Measurements from ENCODE around the gene NOL3. TPM values are rescaled to one million over a fixed set of nuclear protein-coding genes. Genes with fewer than 3 reads are reported as not detected.

NOL3 gene
- total RNA-seq, 6 experiments from 2014 or later, result 21.5 to 44.3 (median 28.1) TPM

DNA sequence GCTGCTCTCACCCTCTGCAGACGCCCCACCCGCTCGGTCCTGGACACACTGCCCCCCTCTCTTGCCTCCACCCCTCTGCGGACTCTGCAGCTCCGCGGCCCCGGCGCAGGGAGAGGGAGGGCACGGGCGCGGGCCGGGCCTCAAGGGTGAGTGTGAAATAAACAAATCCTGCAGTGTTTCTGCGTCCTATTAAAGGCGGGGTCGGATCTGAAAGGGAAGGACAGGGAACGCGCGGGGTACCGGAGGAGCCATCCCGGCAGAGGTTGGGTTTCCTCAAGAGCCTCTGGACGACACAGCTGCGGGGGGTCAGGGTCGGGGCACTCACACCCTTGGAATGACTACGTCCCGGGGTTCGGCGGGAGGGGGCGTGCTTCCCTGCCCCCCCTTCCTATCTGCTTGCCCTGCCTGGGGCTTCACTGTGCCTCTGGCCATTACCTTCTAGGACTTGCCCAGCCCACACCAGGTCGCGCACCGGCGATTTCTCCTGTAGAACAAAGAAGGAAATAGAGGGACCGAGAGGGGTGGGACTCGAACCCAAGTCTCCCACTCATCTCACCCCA lies 6.3 kb upstream of the NOL3 start:
- WGBS (ENCODE audit: insufficient coverage, low coverage, low lambda C conversion rate, missing lambda C conversion rate), result 1% methylated on average over 22 of the region's 34 CpGs
- H3K4me3 ChIP-seq, result no peak overlapping the region
- ATAC-seq (peak in 1 of 4 donors; percentile 0), DNase-seq (no peak)
- no peaks in the 10 kb centered on the region for H3K27me3 ChIP-seq
- TF ChIP-seq, protein P1, sequence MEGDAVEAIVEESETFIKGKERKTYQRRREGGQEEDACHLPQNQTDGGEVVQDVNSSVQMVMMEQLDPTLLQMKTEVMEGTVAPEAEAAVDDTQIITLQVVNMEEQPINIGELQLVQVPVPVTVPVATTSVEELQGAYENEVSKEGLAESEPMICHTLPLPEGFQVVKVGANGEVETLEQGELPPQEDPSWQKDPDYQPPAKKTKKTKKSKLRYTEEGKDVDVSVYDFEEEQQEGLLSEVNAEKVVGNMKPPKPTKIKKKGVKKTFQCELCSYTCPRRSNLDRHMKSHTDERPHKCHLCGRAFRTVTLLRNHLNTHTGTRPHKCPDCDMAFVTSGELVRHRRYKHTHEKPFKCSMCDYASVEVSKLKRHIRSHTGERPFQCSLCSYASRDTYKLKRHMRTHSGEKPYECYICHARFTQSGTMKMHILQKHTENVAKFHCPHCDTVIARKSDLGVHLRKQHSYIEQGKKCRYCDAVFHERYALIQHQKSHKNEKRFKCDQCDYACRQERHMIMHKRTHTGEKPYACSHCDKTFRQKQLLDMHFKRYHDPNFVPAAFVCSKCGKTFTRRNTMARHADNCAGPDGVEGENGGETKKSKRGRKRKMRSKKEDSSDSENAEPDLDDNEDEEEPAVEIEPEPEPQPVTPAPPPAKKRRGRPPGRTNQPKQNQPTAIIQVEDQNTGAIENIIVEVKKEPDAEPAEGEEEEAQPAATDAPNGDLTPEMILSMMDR (IDR thresholded peaks at IDR 0.05), result no peak
- TF ChIP-seq POLR2A (IDR thresholded peaks at IDR 0.05), result no peak
- H3K36me3 ChIP-seq, result no peaks in the 10 kb centered on the region
- no peaks in the 10 kb centered on the region for H3K9me3 ChIP-seq
- H3K27ac ChIP-seq, result no peak overlapping the region
- peaks cover 0 to 35% (median 18%) of the 10 kb centered on the region in 4 donors for H3K4me1 ChIP-seq
- intact Hi-C loops (cut with DNase I), result no loop called here

DNA sequence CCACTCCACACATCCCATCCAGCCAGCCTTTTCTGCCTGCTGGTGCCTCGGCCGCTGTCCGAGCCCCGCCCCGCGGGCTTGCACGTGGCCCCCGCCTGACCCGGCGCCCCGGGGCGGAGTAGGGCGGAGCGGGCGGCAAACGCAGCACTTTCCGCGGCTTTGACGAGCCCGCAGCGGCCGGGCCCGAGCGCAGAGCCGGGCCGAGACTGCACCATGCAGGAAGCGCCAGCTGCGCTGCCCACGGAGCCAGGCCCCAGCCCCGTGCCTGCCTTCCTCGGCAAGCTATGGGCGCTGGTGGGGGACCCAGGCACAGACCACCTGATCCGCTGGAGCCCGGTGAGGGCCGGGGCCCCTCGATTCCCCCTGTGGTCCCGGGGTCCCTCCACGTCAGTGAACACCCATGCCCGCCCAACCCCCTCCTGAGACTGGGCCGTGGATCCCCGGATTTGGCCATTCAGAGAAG lies 5.7 kb upstream of the NOL3 start, which contains the start of gene HSF4:
TSS of gene HSF4 (plus strand) at position 147 of the 463 bp plus-strand sequence. CDS start at position 214, 67 bp downstream.
- H3K27ac ChIP-seq, result no peak within 1 kb of the TSS
- peak within 1 kb of the TSS; percentile 41 to 47 (median 43) for H3K4me3 ChIP-seq
- ATAC-seq (peak; percentile 53 to 66 (median 64)), DNase-seq (peak; percentile 77 to 83 (median 79))
- intact Hi-C loops (cut with DNase I), result no loop called here
- no peaks in the 10 kb centered on the region for H3K9me3 ChIP-seq
- TF ChIP-seq, protein P1 (IDR thresholded peaks at IDR 0.05), result no peak
- TF ChIP-seq POLR2A (IDR thresholded peaks at IDR 0.05), result peak; percentile 77
- H3K36me3 ChIP-seq, result no peaks in the 10 kb centered on the region
- H3K27me3 ChIP-seq, result no peaks in the 10 kb centered on the region
- no CpG with 5 or more reads among the region's 41 CpGs for WGBS (ENCODE audit: insufficient coverage, low coverage, low lambda C conversion rate, missing lambda C conversion rate)
- H3K4me1 ChIP-seq, result peaks cover 0 to 38% (median 19%) of the 10 kb centered on the region in 4 donors

DNA sequence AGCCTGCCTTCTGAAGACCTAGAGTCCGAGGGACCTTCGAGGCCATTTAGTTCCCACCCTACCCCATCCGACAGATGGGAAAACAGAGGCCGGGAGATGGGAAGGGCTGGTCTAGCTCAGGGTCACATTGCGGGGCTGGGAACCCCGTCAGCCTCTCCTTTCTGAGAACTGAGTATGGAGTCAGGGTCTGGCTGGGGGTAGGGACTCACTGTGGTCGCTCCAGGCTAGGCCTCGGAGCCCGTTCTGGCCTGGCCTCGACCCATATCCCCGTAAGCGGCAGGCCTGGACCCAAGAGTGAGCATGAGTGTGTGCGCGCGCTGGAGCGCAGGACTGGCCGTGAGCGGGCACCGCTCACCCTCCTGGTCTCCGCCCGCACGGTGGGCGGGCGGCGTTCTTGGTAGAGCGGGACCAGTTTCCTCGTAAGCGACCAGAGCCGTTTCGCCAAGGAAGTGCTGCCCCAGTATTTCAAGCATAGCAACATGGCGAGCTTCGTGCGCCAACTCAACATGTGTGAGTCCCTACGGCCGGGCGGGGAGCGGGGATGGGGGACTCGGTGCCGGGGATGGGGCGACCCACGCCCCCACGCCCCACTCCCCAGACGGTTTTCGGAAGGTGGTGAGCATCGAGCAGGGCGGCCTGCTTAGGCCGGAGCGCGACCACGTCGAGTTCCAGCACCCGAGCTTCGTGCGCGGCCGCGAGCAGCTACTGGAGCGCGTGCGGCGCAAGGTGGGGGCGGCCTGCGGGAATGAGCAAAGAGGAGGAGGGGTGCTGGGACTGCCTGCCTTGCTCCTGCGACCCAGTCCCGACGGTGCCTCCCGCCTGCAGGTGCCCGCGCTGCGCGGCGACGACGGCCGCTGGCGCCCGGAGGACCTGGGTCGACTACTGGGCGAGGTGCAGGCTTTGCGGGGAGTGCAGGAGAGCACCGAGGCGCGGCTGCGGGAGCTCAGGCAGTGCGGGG lies 4.9 kb upstream of the NOL3 start:
- Histone ChIP-seq H3K27ac (no peak overlapping the region), H3K4me1 (peaks cover 0 to 43% (median 19%) of the 10 kb centered on the region in 4 donors), H3K36me3 (no peaks in the 10 kb centered on the region), H3K27me3 (no peaks in the 10 kb centered on the region), H3K9me3 (no peaks in the 10 kb centered on the region), H3K4me3 (peak overlapping the region; percentile 41 to 47 (median 43))
- ATAC-seq (no peak), DNase-seq (peak in 1 of 3 donors; percentile 46)
- intact Hi-C loops (cut with DNase I), result no loop called here
- 37% methylated on average over 15 of the region's 85 CpGs for WGBS (ENCODE audit: insufficient coverage, low coverage, low lambda C conversion rate, missing lambda C conversion rate)
- no peak for TF ChIP-seq POLR2A (IDR thresholded peaks at IDR 0.05)
- TF ChIP-seq, protein P1 (IDR thresholded peaks at IDR 0.05), result no peak

DNA sequence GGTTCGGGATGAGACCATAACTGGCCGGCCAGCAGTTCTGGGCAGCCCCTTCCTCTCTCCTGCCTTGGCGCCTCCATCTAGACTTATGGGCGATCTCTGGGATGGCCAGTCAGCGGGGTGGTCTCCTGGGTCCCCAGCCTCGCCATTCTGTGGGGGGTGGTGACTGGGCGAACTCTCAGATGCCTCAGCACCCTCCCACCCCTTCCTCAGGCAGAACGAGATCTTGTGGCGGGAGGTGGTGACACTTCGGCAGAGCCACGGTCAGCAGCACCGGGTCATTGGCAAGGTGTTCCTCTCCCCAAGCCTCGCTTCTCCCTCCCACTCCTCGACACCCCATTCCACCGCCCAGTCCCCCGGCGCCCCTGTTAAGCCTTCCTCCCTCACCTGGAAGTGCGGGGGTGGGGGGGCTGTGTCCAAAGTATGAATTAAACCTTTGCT lies 4.2 kb upstream of the NOL3 start:
- H3K9me3 ChIP-seq, result no peaks in the 10 kb centered on the region
- intact Hi-C loops (cut with DNase I), result no loop called here
- no peak for ATAC-seq
- DNase-seq, result no peak
- WGBS (ENCODE audit: insufficient coverage, low coverage, low lambda C conversion rate, missing lambda C conversion rate), result 54% methylated on average over 5 of the region's 18 CpGs
- H3K36me3 ChIP-seq, result no peaks in the 10 kb centered on the region
- H3K4me3 ChIP-seq, result no peak overlapping the region
- H3K27ac ChIP-seq, result no peak overlapping the region
- peaks cover 0 to 41% (median 18%) of the 10 kb centered on the region in 4 donors for H3K4me1 ChIP-seq
- H3K27me3 ChIP-seq, result no peaks in the 10 kb centered on the region
- no peak for TF ChIP-seq POLR2A (IDR thresholded peaks at IDR 0.05)
- TF ChIP-seq, protein P1 (IDR thresholded peaks at IDR 0.05), result no peak

Measured in right lobe of liver (tissue), 6 donors.